ENCODE measurements around the gene NDC80.
"Not testable (repeated sequence)": the region's sequence is repeated elsewhere in the genome, so short reads cannot be mapped to it uniquely, and the experiment has no call there.

The NDC80 gene

DNA sequence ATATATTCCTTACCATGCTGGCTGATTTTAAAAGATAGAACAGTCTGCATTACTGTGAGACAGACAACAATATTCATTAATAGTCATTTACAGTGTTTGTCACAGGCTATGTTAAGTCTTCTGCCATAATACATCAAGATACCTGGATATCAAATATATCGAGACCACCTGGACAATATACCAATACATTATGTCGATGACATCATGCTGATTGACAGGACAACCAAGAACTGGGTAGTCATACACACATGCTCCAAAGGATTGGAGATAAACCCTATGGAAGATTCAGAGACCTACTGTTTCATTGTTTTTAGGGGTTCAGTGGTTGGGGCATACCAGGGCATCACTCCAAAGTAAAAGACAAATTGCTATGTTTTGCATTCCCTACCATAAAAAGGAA lies 57.6 kb downstream of the NDC80 start:
- no peak for DNase-seq

DNA sequence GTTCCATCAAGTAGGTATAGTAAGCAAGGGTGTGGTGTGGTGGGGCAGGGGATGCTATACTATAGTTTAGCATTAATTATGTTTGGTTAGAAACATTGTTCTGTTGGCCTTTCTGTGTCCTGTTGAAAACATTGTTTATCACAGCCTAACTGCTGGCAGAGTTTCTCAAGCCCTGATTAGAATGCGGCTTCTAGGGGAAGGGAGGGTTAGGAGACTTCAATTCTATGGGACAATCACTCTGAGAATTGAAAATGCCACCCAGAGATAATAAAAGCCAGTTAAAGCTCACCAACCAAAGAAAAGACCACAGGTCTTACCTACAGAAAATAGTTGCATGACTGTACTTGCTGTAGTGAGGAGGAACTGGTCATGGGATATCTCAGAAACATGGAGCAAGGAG lies 64.2 kb downstream of the NDC80 start:
- no peak for DNase-seq

GRCh38 chr18:2636126-2636631 lies 64.8 kb downstream of the NDC80 start:
- no peak for DNase-seq

DNA sequence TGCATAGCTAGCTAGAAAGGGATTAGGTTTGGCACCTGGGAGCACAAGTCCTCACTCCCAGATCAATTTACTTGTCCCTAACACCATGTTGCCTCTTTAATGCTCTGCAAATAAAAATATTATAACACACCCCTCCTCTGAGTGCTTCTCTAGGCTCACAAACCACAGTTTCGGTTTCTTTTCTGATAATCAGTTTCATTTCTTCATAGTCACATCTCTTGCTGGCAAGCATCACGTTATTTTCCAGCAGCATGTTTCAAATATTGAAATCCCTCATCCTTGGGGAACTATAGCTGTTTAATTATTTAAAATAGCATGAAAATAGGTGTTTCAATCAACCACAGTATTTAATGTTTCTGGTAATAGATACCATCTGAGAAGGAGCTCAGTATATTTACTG lies 70.3 kb downstream of the NDC80 start:
- DNase-seq: peak; percentile 17 to 67 (median 42)

- DNase-seq: no peak
These were observed 71.4 kb downstream of the NDC80 start for GRCh38 chr18:2642771-2643170.

DNA sequence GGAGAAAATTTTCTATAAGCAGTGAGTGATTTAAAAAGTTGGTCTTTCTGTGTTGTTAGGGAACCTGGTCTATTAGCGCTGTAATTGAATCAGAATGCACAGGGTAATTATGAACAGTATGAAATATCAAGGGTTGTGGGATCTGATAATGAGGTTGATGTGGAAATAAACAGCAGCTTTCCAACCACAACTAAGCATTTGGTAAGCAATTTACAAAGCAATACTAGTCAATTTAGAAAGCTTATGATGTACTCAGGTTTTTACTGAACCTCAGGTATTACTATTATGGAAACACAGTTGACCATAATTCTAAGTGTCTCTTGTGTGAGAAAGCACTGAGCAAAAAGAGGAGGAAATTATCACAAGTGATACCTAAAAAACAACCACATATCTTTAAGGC lies 73.2 kb downstream of the NDC80 start:
- DNase-seq: no peak

DNA sequence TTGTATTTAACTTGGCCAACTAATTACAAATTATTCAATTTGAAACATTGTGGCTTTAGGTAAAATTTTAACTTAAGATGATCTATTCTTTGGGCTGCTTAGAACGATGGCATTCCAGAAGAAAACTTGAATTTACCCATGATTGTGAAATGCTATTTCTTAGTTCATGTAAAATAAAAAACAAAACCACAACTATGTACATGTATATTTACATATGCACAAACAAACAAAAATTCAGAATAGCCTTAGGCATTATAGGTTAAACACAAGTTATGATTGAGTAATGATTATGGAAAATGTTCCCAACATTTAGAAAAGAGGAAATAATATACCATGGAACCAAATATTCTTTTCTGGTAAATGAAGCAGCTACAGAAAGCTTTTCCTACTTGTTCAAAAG lies 80.6 kb downstream of the NDC80 start:
- DNase-seq: no peak

- DNase-seq: peak; percentile 37 to 69 (median 60)
These were observed 82.1 kb downstream of the NDC80 start for GRCh38 chr18:2653467-2653866.

GRCh38 chr18:2654169-2654927 lies 83.0 kb downstream of the NDC80 start:
- DNase-seq: no peak

- DNase-seq: no peak
These were observed 83.5 kb downstream of the NDC80 start for GRCh38 chr18:2654928-2655177.

DNA sequence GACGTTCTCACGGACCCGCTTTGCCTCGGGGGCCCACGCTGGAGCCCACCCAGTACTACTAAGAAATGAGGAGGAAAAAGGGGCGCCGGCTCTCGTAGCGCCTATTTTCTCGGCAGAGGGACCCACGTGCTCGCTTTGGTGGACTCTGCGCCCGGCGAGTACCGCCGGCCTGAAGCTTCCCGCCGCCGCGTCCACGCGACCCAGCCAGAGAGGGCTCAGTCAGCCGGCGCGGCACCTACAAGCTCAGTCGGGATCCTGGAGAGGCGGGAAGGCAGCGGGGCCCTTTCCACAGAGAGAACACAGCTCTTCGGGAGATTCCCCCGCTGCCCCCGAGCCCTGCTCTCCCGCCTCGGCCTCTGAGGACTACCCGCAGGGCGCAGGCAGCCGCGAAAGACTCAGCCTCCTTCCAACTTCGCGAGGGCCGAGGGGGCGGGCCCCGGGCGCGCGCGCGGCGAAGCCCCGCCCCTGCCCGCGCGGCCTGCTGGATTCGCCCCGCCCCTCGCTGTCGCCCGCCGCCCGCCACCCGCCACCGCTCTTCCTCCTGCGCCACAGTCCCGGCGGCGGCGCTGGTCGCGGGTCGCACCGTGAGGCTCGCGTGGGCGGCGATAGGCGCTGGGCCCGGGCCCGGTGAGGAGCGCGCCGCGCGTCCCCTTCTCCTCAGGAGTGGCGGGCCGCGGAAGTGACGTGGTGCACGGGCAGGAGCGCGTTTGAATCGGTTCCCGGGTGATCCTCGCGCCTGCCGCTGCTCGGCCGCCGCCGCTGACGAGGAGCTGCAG lies 84.0 kb downstream of the NDC80 start, which contains the start of gene SMCHD1:
Gene SMCHD1, plus strand, starts transcription at position 549 of the 776 bp plus-strand sequence. CDS start 350 bp downstream, outside the sequence.
- peak; percentile 88 to 95 (median 92) for DNase-seq

DNA sequence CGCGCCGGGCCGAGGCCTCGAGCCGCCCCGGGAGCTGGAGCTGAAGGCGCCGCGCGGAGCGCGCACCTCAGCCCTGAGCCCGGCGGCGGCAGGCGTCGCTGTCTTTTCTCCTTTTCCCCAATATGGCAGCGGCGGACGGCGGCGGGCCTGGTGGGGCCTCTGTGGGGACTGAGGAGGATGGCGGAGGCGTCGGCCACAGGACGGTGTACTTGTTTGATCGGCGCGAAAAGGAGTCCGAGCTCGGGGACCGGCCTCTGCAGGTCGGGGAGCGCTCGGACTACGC lies 84.5 kb downstream of the NDC80 start:
- no peak for DNase-seq

- DNase-seq: peak; percentile 45 to 71 (median 57)
These were observed 85.1 kb downstream of the NDC80 start for GRCh38 chr18:2656237-2656980.

- peak in 3 of 4 experiments; percentile 12 to 21 (median 15) for DNase-seq
These were observed 85.7 kb downstream of the NDC80 start for GRCh38 chr18:2656981-2657512.

DNA sequence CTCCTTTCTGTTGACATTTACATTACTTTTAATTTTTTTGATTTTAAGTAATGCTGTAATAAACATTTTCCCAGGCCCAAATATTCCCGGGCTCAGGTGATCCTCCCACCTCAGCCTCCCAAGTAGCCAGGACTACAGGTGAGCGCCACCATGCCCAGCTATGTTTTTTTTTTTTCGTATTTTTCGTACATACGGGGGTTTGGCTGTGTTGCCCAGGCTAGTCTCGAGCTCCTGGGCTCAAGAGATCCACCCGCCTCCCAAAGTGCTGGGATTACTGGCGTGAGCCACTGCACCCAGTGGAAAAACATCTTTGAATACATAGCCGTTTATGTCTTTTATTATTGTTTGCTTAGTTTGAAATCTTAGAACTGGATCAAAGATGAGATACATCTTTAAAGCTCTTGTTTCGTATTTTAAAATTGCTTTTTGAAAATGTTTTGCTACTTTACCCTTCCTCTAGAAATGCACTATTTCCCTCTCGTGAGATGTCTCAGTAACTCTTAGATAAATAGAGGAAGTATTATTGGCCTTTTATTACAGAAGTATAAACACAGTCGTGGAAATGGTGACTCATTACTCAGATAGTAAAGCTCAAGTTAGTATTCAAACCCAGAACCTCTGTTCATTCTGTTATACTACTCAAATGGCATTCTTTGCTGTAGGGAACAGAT lies 86.6 kb downstream of the NDC80 start:
- peak; percentile 11 to 91 (median 64) for DNase-seq

DNA sequence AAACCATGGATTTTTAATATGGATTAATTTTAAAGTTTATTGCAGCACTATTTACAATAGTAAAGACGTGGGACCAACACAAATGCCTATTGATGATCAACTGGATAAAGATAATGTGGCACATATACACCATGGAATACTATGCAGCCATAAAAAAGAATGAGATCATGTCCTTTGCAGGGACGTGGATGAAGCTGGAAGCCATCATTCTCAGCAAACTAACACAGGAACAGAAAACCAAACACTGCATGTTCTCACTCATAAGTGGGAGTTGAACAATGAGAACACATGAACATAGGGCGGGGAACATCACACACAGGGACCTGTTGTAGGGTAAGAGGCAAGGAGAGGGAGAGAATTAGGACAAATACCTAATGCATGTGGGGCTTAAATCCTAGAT lies 89.5 kb downstream of the NDC80 start:
- not testable (repeated sequence) for DNase-seq

DNA sequence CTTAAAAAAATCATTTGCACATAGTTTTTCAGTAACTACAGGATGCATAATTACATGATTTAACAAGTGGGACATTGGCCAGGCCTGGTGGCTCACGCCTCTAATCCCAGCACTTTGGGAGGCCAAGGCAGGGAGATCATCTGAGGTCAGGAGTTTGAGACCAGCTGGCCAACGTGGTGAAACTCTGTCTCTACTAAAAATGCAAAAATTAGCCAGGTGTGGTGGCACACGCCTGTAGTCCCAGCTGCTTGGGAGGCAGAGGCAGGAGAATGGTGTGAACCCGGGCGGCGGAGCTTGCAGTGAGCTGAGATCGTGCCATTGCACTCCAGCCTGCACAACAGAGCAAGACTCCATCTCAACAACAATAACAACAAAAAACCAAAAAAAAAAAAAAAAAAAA lies 90.9 kb downstream of the NDC80 start:
- not testable (repeated sequence) for DNase-seq

- no peak for DNase-seq
These were observed 91.6 kb downstream of the NDC80 start for GRCh38 chr18:2662990-2663389.
